HG02852 (cell line): ENCODE measurements around the gene ADCY1.

Source experiments
- ATAC-seq: cut with Tn5 transposase; IDR thresholded peaks from one replicate; pipeline ENCODE4 v1.9.1; 2021; ENCODE audit warnings: mild to moderate bottlenecking, moderate library complexity; ENCODE audit not compliant: unreplicated experiment

ADCY1 gene

GRCh38 chr7:45576249-45576929, 2.2 kb downstream of the ADCY1 start:
- ATAC-seq = no peak

- no peak for ATAC-seq
Measured at GRCh38 chr7:45578022-45578421, 3.9 kb downstream of the ADCY1 start.

GRCh38 chr7:45578467-45578866, 4.3 kb downstream of the ADCY1 start:
- no peak for ATAC-seq

- no peak for ATAC-seq
Measured at GRCh38 chr7:45579391-45579801, 5.2 kb downstream of the ADCY1 start.

- ATAC-seq = no peak
Measured at GRCh38 chr7:45580053-45580872, 6.1 kb downstream of the ADCY1 start.

- ATAC-seq = no peak
Measured at GRCh38 chr7:45581271-45581780, 7.2 kb downstream of the ADCY1 start.

- ATAC-seq = no peak
Measured at GRCh38 chr7:45582136-45582749, 8.1 kb downstream of the ADCY1 start.

GRCh38 chr7:45582868-45583277, 8.7 kb downstream of the ADCY1 start:
- ATAC-seq = no peak

GRCh38 chr7:45583296-45583695, 9.1 kb downstream of the ADCY1 start:
- no peak for ATAC-seq

GRCh38 chr7:45584261-45585210, 10.4 kb downstream of the ADCY1 start:
- no peak for ATAC-seq

GRCh38 chr7:45585628-45586027, 11.5 kb downstream of the ADCY1 start:
- ATAC-seq = no peak

- no peak for ATAC-seq
Measured at GRCh38 chr7:45586542-45587520, 12.7 kb downstream of the ADCY1 start.

GRCh38 chr7:45588466-45588865, 14.3 kb downstream of the ADCY1 start:
- no peak for ATAC-seq

GRCh38 chr7:45589061-45589460, 14.9 kb downstream of the ADCY1 start:
- no peak for ATAC-seq

GRCh38 chr7:45589915-45590678, 15.9 kb downstream of the ADCY1 start:
- ATAC-seq = no peak

- ATAC-seq = no peak
Measured at GRCh38 chr7:45590679-45591057, 16.5 kb downstream of the ADCY1 start.

GRCh38 chr7:45591101-45591906, 17.1 kb downstream of the ADCY1 start:
- ATAC-seq = no peak
